Measurements from ENCODE around the gene ZRANB3. TPM values are rescaled to one million over a fixed set of nuclear protein-coding genes. Genes with fewer than 3 reads are reported as not detected.
"Not testable (repeated sequence)": the region's sequence is repeated elsewhere in the genome, so short reads cannot be mapped to it uniquely, and the experiment has no call there.

The ZRANB3 gene
- total and polyA plus RNA-seq, 7 experiments from 2014 or later = 4.7 to 7.4 (median 5.6) TPM

DNA sequence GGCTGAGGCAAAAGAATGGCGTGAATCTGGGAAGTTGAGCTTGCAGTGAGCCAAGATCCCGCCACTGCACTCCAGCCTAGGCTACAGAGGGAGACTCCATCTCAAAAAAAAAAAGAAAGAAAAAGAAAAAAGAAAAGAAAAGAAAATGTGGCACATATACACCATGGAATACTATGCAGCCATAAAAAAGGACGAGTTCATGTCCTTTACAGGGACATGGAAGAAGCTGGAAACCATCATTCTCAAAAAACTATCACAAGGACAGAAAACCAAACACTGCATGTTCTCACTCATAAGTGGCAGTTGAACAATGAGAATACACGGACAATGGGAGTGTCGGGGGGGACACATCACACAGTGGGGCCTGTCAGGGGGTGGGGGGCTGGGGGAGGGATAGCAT, 88.0 kb downstream of the ZRANB3 start:
- H3K4me3 ChIP-seq (ENCODE audit: low read length); H3K27me3 ChIP-seq (ENCODE audit: control insufficient read depth in 2 of 2, insufficient read depth in 2 of 2, low read length in 2 of 2); DNase-seq; H3K9me3 ChIP-seq (ENCODE audit: control insufficient read depth in 2 of 3, low read length in 3 of 3); H3K27me3 Mint-ChIP-seq; intact Hi-C loops (cut with micrococcal nuclease); ATAC-seq; POLR2A ChIA-PET; H3K36me3 ChIP-seq (ENCODE audit: control insufficient read depth in 2 of 3, insufficient read depth in 3 of 3, low read length in 3 of 3); CTCF ChIA-PET; H3K27ac ChIP-seq (ENCODE audit: low read depth, low read length); H3K4me3 Mint-ChIP-seq; H3K4me1 Mint-ChIP-seq; H3K27ac Mint-ChIP-seq; H3K4me1 ChIP-seq (ENCODE audit: control insufficient read depth in 2 of 2, insufficient read depth in 2 of 2, low read length in 2 of 2): not testable (repeated sequence)
- H3K36me3 Mint-ChIP-seq = peaks cover 0 to 29% (median 23%) of the 10 kb centered on the region in 5 donors
- H3K9me3 Mint-ChIP-seq = peaks cover 0 to 16% (median 5%) of the 10 kb centered on the region in 11 donors

DNA sequence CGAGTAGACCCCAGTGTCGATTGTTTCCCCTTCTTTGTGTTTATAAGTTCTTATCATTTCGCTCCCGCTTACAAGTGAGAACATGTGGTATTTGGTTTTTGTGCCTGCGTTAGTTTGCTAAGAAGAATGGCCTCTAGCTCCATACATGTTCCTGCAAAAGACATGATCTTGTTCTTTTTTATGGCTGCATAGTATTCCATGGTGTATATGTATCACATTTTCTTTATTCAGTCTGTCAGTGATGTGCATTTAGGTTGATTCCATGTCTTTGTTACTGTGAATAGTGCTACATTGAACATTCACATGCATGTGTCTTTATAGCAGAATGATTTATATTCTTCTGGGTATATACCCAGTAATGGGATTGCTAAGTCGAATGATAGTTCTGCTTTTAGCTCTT, 95.9 kb downstream of the ZRANB3 start:
- H3K4me1 ChIP-seq (ENCODE audit: control insufficient read depth in 2 of 2, insufficient read depth in 2 of 2, low read length in 2 of 2); H3K27me3 ChIP-seq (ENCODE audit: control insufficient read depth in 2 of 2, insufficient read depth in 2 of 2, low read length in 2 of 2); ATAC-seq; intact Hi-C loops (cut with micrococcal nuclease); H3K9me3 ChIP-seq (ENCODE audit: control insufficient read depth in 2 of 3, low read length in 3 of 3); DNase-seq; H3K27me3 Mint-ChIP-seq; H3K27ac ChIP-seq (ENCODE audit: low read depth, low read length); H3K4me3 Mint-ChIP-seq; H3K4me3 ChIP-seq (ENCODE audit: low read length); CTCF ChIA-PET; H3K36me3 ChIP-seq (ENCODE audit: control insufficient read depth in 2 of 3, insufficient read depth in 3 of 3, low read length in 3 of 3); H3K4me1 Mint-ChIP-seq; POLR2A ChIA-PET; H3K27ac Mint-ChIP-seq: not testable (repeated sequence)
- H3K9me3 Mint-ChIP-seq = peaks cover 0 to 21% (median 7%) of the 10 kb centered on the region in 11 donors
- H3K36me3 Mint-ChIP-seq = peaks cover 0 to 50% (median 29%) of the 10 kb centered on the region in 5 donors

GRCh38 chr2:135424849-135425248, 106.2 kb downstream of the ZRANB3 start:
- ChIA-PET POLR2A (no interaction called here), CTCF (no interaction called here)
- H3K4me1 Mint-ChIP-seq = peaks cover 0 to 10% (median 5%) of the 10 kb centered on the region in 7 donors
- no peak overlapping the region for H3K4me3 Mint-ChIP-seq
- H3K36me3 Mint-ChIP-seq = peaks cover 0 to 43% (median 36%) of the 10 kb centered on the region in 5 donors
- ATAC-seq (no peak), DNase-seq (no peak)
- intact Hi-C loops (cut with micrococcal nuclease) = no loop called here
- no peaks in the 10 kb centered on the region for H3K9me3 ChIP-seq (ENCODE audit: control insufficient read depth in 2 of 3, low read length in 3 of 3)
- H3K4me1 ChIP-seq (ENCODE audit: control insufficient read depth in 2 of 2, insufficient read depth in 2 of 2, low read length in 2 of 2) = no peaks in the 10 kb centered on the region
- no peak overlapping the region for H3K4me3 ChIP-seq (ENCODE audit: low read length)
- H3K27ac ChIP-seq (ENCODE audit: low read depth, low read length) = no peak overlapping the region
- H3K27ac Mint-ChIP-seq = no peak overlapping the region
- peaks cover 0 to 50% (median 18%) of the 10 kb centered on the region in 11 donors for H3K9me3 Mint-ChIP-seq
- H3K27me3 Mint-ChIP-seq = no peaks in the 10 kb centered on the region
- no peaks in the 10 kb centered on the region for H3K36me3 ChIP-seq (ENCODE audit: control insufficient read depth in 2 of 3, insufficient read depth in 3 of 3, low read length in 3 of 3)
- no peaks in the 10 kb centered on the region for H3K27me3 ChIP-seq (ENCODE audit: control insufficient read depth in 2 of 2, insufficient read depth in 2 of 2, low read length in 2 of 2)

DNA sequence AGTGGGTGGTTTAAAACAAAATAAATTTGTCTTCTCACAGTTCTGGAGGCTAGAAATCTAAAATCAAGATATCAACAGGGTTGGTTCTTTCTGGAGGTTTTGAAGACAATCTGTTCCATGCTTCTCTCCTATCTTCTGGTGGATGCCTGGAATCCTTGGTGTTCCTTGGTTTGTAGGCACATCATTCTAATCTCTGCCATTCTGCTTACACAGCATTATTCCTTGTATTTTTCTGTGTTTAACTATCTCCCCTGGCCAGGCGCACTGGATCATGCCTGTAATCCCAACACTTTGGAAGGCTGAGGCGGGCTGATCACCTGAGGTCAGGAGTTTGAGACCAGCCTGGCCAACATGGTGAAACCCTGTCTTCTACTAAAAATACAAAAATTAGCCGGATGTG, 108.1 kb downstream of the ZRANB3 start:
- no peak overlapping the region for H3K4me3 Mint-ChIP-seq

DNA sequence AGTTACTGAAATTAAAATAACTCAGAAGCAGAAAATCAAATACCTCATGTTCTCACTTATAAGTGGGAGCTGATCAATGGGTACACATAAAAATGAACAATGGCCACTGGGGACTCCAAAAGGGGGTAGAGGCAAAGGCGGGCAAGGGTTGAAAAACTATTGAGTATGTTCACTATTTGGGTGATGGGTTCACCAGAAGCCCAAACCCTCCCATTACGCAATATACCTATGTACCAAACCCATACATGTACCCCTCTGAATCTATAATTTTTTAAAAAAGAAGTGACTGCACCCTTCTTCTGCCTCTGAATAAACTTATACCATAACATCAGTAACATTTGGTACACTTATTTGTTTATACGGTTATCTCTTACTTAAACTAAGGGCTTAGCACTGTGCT, 119.4 kb downstream of the ZRANB3 start:
- Mint-ChIP-seq H3K27ac (no peak overlapping the region), H3K9me3 (peaks cover 0 to 56% (median 22%) of the 10 kb centered on the region in 11 donors), H3K36me3 (peaks cover 0 to 34% (median 22%) of the 10 kb centered on the region in 5 donors), H3K4me1 (no peaks in the 10 kb centered on the region), H3K4me3 (no peak overlapping the region), H3K27me3 (no peaks in the 10 kb centered on the region)
- Histone ChIP-seq H3K9me3 (ENCODE audit: control insufficient read depth in 2 of 3, low read length in 3 of 3) (peaks cover 0 to 5% (median 0%) of the 10 kb centered on the region in 3 experiments), H3K4me1 (ENCODE audit: control insufficient read depth in 2 of 2, insufficient read depth in 2 of 2, low read length in 2 of 2) (no peaks in the 10 kb centered on the region), H3K27ac (ENCODE audit: low read depth, low read length) (no peak overlapping the region), H3K4me3 (ENCODE audit: low read length) (no peak overlapping the region), H3K36me3 (ENCODE audit: control insufficient read depth in 2 of 3, insufficient read depth in 3 of 3, low read length in 3 of 3) (no peaks in the 10 kb centered on the region), H3K27me3 (ENCODE audit: control insufficient read depth in 2 of 2, insufficient read depth in 2 of 2, low read length in 2 of 2) (no peaks in the 10 kb centered on the region)
- DNase-seq = no peak
- CTCF ChIA-PET = no interaction called here
- POLR2A ChIA-PET = no interaction called here
- intact Hi-C loops (cut with micrococcal nuclease) = no loop called here
- no peak for ATAC-seq

More for the DNA sequence above, 108.1 kb downstream of the ZRANB3 start:
- H3K27ac ChIP-seq (ENCODE audit: low read depth, low read length) = no peak overlapping the region
- H3K27me3 Mint-ChIP-seq = no peaks in the 10 kb centered on the region
- H3K9me3 Mint-ChIP-seq = peaks cover 3 to 46% (median 16%) of the 10 kb centered on the region in 11 donors
- no peaks in the 10 kb centered on the region for H3K36me3 ChIP-seq (ENCODE audit: control insufficient read depth in 2 of 3, insufficient read depth in 3 of 3, low read length in 3 of 3)
- no peaks in the 10 kb centered on the region for H3K27me3 ChIP-seq (ENCODE audit: control insufficient read depth in 2 of 2, insufficient read depth in 2 of 2, low read length in 2 of 2)
- DNase-seq (no peak), ATAC-seq (no peak)
- intact Hi-C loops (cut with micrococcal nuclease) = no loop called here
- CTCF ChIA-PET = no interaction called here
- H3K9me3 ChIP-seq (ENCODE audit: control insufficient read depth in 2 of 3, low read length in 3 of 3) = no peaks in the 10 kb centered on the region
- H3K4me1 Mint-ChIP-seq = peaks cover 0 to 10% (median 5%) of the 10 kb centered on the region in 7 donors
- H3K4me1 ChIP-seq (ENCODE audit: control insufficient read depth in 2 of 2, insufficient read depth in 2 of 2, low read length in 2 of 2) = no peaks in the 10 kb centered on the region
- POLR2A ChIA-PET = no interaction called here
- no peak overlapping the region for H3K27ac Mint-ChIP-seq
- no peak overlapping the region for H3K4me3 ChIP-seq (ENCODE audit: low read length)
- H3K36me3 Mint-ChIP-seq = peaks cover 0 to 34% (median 29%) of the 10 kb centered on the region in 5 donors

- no peaks in the 10 kb centered on the region for H3K27me3 ChIP-seq (ENCODE audit: control insufficient read depth in 2 of 2, insufficient read depth in 2 of 2, low read length in 2 of 2)
- Mint-ChIP-seq H3K27ac (no peak overlapping the region), H3K4me3 (no peak overlapping the region), H3K9me3 (peaks cover 8 to 67% (median 33%) of the 10 kb centered on the region in 11 donors), H3K36me3 (peaks cover 0 to 50% (median 38%) of the 10 kb centered on the region in 5 donors), H3K27me3 (no peaks in the 10 kb centered on the region), H3K4me1 (peaks cover 0 to 4% (median 0%) of the 10 kb centered on the region in 7 donors)
- H3K4me3 ChIP-seq (ENCODE audit: low read length) = no peak overlapping the region
- intact Hi-C loops (cut with micrococcal nuclease) = no loop called here
- POLR2A ChIA-PET = no interaction called here
- CTCF ChIA-PET = no interaction called here
- DNase-seq = no peak
- no peaks in the 10 kb centered on the region for H3K4me1 ChIP-seq (ENCODE audit: control insufficient read depth in 2 of 2, insufficient read depth in 2 of 2, low read length in 2 of 2)
- H3K9me3 ChIP-seq (ENCODE audit: control insufficient read depth in 2 of 3, low read length in 3 of 3) = peaks cover 0 to 5% (median 0%) of the 10 kb centered on the region in 3 experiments
- H3K27ac ChIP-seq (ENCODE audit: low read depth, low read length) = no peak overlapping the region
- no peaks in the 10 kb centered on the region for H3K36me3 ChIP-seq (ENCODE audit: control insufficient read depth in 2 of 3, insufficient read depth in 3 of 3, low read length in 3 of 3)
- no peak for ATAC-seq
These were observed 121.6 kb downstream of the ZRANB3 start for GRCh38 chr2:135409436-135409835.

DNA sequence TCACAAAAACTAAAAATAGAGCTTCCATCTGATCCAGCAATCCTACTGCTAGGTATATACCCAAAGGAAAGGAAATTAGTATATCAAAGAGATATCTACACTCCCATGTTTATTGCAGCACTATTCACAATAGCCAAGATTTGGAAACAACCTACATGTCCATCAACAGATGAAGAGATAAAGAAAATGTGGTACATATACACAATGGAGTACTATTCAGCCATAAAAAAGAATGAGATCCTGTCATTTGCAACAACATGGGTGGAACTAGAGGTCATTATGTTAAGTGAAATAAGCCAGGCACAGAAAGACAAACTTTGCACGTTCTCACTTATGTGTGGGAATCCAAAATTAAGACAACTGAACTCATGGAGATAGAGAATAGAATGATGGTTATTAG, 134.8 kb downstream of the ZRANB3 start:
- intact Hi-C loops (cut with micrococcal nuclease); H3K9me3 ChIP-seq (ENCODE audit: control insufficient read depth in 2 of 3, low read length in 3 of 3); DNase-seq; H3K4me3 Mint-ChIP-seq; H3K27ac ChIP-seq (ENCODE audit: low read depth, low read length); H3K4me1 Mint-ChIP-seq; H3K4me3 ChIP-seq (ENCODE audit: low read length); CTCF ChIA-PET; H3K27ac Mint-ChIP-seq; H3K36me3 ChIP-seq (ENCODE audit: control insufficient read depth in 2 of 3, insufficient read depth in 3 of 3, low read length in 3 of 3); H3K4me1 ChIP-seq (ENCODE audit: control insufficient read depth in 2 of 2, insufficient read depth in 2 of 2, low read length in 2 of 2); POLR2A ChIA-PET; H3K27me3 ChIP-seq (ENCODE audit: control insufficient read depth in 2 of 2, insufficient read depth in 2 of 2, low read length in 2 of 2); ATAC-seq; H3K27me3 Mint-ChIP-seq: not testable (repeated sequence)
- Mint-ChIP-seq H3K36me3 (peaks cover 0 to 29% (median 24%) of the 10 kb centered on the region in 5 donors), H3K9me3 (peaks cover 1 to 37% (median 10%) of the 10 kb centered on the region in 11 donors)

Measured in naive thymus-derived CD4-positive, alpha-beta T cell (primary cell).